ENCODE measurements around the gene AHDC1. TPM values are rescaled to one million over a fixed set of nuclear protein-coding genes. Genes with fewer than 3 reads are reported as not detected.

The AHDC1 gene
- total and polyA plus RNA-seq, 2 of the 13 experiments (the other 11 are each of a cell fraction or from before 2014, with no cell fraction given) = 1.0 to 2.7 TPM

DNA sequence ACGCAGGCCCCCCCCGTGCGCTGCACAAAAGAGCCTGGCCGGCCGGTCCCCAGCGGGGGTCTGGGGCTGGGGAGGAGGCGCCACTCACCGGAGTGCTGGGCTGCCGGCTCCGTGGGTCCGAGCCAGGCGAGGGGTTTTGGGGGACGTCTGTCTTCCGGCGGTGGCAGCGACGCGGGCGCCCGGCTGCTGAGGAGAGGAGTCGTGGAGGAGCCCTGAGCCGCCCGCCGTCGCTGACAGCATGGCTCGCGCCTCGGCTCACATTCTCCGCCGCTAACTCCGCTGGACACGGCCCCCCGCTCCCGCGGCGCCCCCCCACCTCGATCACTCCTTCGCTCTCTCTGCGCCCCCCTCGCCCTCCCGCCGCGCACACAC lies 649 bp downstream of the AHDC1 start (continued):
- TF ChIP-seq, protein P1, sequence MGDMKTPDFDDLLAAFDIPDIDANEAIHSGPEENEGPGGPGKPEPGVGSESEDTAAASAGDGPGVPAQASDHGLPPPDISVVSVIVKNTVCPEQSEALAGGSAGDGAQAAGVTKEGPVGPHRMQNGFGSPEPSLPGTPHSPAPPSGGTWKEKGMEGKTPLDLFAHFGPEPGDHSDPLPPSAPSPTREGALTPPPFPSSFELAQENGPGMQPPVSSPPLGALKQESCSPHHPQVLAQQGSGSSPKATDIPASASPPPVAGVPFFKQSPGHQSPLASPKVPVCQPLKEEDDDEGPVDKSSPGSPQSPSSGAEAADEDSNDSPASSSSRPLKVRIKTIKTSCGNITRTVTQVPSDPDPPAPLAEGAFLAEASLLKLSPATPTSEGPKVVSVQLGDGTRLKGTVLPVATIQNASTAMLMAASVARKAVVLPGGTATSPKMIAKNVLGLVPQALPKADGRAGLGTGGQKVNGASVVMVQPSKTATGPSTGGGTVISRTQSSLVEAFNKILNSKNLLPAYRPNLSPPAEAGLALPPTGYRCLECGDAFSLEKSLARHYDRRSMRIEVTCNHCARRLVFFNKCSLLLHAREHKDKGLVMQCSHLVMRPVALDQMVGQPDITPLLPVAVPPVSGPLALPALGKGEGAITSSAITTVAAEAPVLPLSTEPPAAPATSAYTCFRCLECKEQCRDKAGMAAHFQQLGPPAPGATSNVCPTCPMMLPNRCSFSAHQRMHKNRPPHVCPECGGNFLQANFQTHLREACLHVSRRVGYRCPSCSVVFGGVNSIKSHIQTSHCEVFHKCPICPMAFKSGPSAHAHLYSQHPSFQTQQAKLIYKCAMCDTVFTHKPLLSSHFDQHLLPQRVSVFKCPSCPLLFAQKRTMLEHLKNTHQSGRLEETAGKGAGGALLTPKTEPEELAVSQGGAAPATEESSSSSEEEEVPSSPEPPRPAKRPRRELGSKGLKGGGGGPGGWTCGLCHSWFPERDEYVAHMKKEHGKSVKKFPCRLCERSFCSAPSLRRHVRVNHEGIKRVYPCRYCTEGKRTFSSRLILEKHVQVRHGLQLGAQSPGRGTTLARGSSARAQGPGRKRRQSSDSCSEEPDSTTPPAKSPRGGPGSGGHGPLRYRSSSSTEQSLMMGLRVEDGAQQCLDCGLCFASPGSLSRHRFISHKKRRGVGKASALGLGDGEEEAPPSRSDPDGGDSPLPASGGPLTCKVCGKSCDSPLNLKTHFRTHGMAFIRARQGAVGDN (CRISPR knock-in tag; IDR thresholded peaks at IDR 0.05) = peak; percentile 44; the same call in 1 of the 2 replicates
- TF ChIP-seq, protein P2, sequence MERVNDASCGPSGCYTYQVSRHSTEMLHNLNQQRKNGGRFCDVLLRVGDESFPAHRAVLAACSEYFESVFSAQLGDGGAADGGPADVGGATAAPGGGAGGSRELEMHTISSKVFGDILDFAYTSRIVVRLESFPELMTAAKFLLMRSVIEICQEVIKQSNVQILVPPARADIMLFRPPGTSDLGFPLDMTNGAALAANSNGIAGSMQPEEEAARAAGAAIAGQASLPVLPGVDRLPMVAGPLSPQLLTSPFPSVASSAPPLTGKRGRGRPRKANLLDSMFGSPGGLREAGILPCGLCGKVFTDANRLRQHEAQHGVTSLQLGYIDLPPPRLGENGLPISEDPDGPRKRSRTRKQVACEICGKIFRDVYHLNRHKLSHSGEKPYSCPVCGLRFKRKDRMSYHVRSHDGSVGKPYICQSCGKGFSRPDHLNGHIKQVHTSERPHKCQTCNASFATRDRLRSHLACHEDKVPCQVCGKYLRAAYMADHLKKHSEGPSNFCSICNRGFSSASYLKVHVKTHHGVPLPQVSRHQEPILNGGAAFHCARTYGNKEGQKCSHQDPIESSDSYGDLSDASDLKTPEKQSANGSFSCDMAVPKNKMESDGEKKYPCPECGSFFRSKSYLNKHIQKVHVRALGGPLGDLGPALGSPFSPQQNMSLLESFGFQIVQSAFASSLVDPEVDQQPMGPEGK (CRISPR knock-in tag; IDR thresholded peaks at IDR 0.05) = peak; percentile 58; the same call in 1 of the 2 replicates
- TF ChIP-seq ZNF773 (CRISPR knock-in tag; IDR thresholded peaks at IDR 0.05; ENCODE audit: borderline replicate concordance) (0 out of 2 replicates have a peak, but pooled peaks have one; percentile 37), IRF2 (CRISPR knock-in tag; IDR thresholded peaks at IDR 0.05) (no peak), SRY (CRISPR knock-in tag; IDR thresholded peaks at IDR 0.05) (no peak), ZMYM4 (CRISPR knock-in tag; IDR thresholded peaks at IDR 0.05) (no peak), HDAC2 (CRISPR knock-in tag; IDR thresholded peaks at IDR 0.05) (no peak), AHR (CRISPR knock-in tag; IDR thresholded peaks at IDR 0.05) (0 out of 2 replicates have a peak, but pooled peaks have one; percentile 11), RAD21 (CRISPR knock-in tag; IDR thresholded peaks at IDR 0.05) (peak; percentile 55), SALL2 (CRISPR knock-in tag; IDR thresholded peaks at IDR 0.05) (no peak), CEBPB (IDR thresholded peaks at IDR 0.05; ENCODE audit: borderline replicate concordance, low read depth, low read length) (no peak)
- TF ChIP-seq, protein P3, sequence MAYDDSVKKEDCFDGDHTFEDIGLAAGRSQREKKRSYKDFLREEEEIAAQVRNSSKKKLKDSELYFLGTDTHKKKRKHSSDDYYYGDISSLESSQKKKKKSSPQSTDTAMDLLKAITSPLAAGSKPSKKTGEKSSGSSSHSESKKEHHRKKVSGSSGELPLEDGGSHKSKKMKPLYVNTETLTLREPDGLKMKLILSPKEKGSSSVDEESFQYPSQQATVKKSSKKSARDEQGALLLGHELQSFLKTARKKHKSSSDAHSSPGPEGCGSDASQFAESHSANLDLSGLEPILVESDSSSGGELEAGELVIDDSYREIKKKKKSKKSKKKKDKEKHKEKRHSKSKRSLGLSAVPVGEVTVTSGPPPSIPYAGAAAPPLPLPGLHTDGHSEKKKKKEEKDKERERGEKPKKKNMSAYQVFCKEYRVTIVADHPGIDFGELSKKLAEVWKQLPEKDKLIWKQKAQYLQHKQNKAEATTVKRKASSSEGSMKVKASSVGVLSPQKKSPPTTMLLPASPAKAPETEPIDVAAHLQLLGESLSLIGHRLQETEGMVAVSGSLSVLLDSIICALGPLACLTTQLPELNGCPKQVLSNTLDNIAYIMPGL (CRISPR knock-in tag; IDR thresholded peaks at IDR 0.05; ENCODE audit: borderline replicate concordance in 1 of 2, low read depth in 1 of 2) = peak in 1 of 2 experiments; percentile 39; a peak in 1 of 4 replicates
- TF ChIP-seq, protein P4, sequence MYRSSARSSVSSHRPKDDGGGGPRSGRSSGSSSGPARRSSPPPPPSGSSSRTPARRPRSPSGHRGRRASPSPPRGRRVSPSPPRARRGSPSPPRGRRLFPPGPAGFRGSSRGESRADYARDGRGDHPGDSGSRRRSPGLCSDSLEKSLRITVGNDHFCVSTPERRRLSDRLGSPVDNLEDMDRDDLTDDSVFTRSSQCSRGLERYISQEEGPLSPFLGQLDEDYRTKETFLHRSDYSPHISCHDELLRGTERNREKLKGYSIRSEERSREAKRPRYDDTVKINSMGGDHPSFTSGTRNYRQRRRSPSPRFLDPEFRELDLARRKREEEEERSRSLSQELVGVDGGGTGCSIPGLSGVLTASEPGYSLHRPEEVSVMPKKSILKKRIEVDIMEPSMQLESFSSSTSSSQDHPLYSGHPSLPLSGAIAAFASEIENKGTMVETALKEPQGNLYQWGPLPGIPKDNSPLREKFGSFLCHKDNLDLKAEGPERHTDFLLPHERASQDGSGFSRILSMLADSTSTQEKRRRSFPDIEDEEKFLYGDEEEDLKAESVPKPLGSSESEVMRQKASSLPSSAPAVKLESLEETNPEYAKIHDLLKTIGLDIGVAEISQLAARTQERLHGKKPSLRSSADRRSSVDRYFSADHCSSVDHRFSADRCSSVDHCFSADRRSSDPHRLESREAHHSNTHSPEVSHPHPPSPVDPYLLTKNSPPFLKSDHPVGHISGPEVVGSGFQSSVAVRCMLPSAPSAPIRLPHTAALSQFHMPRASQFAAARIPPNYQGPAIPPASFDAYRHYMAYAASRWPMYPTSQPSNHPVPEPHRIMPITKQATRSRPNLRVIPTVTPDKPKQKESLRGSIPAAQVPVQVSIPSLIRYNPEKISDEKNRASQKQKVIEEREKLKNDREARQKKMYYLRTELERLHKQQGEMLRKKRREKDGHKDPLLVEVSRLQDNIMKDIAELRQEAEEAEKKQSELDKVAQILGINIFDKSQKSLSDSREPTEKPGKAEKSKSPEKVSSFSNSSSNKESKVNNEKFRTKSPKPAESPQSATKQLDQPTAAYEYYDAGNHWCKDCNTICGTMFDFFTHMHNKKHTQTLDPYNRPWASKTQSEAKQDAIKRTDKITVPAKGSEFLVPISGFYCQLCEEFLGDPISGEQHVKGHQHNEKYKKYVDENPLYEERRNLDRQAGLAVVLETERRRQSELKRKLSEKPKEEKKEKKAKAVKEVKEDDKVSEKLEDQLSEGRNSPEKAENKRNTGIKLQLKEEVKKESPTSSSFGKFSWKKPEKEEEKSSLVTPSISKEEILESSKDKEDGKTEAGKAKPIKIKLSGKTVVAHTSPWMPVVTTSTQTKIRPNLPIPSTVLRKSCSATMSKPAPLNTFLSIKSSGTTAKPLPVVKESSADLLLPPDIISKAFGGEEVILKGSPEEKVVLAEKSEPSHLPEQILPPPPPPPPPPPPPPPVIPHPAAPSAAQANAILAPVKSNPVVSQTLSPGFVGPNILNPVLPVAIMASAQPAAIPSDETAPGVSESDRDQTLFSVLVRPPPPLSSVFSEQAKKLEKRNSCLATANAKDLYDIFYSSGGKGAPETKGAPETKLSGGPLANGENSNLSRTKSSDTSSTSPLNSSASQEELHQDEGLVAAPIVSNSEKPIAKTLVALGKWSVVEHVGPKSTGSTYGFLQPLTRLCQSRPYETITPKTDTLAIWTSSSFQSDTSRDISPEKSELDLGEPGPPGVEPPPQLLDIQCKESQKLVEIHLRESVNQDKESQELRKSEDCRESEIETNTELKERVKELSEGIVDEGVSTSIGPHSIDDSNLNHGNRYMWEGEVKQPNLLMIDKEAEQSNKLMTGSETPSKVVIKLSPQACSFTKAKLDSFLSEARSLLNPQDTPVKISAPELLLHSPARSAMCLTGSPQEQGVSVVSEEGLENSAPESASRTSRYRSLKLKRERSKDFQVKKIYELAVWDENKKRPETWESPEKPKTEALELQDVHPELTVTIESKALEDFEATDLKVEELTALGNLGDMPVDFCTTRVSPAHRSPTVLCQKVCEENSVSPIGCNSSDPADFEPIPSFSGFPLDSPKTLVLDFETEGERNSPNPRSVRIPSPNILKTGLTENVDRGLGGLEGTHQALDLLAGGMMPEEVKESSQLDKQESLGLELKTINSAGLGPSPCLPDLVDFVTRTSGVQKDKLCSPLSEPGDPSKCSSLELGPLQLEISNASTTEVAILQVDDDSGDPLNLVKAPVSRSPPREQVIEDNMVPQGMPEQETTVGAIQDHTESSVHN (CRISPR knock-in tag; IDR thresholded peaks at IDR 0.05) = no peak

All from HepG2 (cell line).